ENCODE data around the gene ANKS1B.
"Not testable (repeated sequence)": the region's sequence is repeated elsewhere in the genome, so short reads cannot be mapped to it uniquely, and the experiment has no call there.

The ANKS1B gene

GRCh38 chr12:99984271-99985128, at the start of gene ANKS1B:
Gene ANKS1B (minus strand): TSS chr12:99984936. CDS start chr12:99984237, 699 bp downstream.
- no peak for DNase-seq (ENCODE audit: low spot score)

DNA sequence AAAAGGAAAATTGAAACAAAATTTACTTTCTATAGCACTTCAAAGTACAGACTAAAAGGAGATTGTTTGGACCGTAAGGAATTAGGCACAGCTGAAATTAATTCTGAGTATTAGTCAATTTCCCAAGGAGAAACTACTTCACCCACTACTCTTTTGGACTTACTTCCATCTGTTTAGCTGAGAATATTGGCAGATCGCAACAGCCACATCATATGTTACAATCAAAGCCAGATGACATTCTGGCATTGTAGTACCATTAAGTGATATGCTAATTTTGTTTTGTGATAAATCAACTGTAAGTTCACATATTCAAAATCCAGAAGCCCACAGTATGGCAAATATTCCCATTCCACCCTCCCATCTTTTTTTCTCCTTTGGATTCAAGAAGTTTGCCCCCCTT, 47.1 kb upstream of the ANKS1B start:
- DNase-seq (ENCODE audit: low spot score): no peak

- DNase-seq (ENCODE audit: low spot score): no peak
Observed at GRCh38 chr12:100027671-100028070, 42.9 kb upstream of the ANKS1B start.

DNA sequence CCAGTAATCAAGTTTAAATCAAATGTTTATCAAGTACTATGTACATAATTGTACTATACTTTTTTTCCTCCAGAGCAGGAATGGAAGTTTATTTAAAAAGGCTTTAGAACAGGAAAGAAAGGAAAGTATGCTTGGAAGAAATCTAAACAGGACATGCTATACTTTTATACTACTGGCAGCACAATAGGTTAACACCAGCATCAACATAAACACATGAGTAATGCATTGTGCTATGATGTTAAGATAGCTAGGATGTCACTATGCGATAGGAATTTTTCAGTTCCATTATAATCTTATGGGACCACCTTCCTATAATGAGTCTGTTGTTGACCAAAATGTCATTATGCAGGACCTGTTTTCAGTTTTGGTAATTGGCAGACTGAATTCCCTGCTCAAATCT, 41.5 kb upstream of the ANKS1B start:
- DNase-seq (ENCODE audit: low spot score): no peak

DNA sequence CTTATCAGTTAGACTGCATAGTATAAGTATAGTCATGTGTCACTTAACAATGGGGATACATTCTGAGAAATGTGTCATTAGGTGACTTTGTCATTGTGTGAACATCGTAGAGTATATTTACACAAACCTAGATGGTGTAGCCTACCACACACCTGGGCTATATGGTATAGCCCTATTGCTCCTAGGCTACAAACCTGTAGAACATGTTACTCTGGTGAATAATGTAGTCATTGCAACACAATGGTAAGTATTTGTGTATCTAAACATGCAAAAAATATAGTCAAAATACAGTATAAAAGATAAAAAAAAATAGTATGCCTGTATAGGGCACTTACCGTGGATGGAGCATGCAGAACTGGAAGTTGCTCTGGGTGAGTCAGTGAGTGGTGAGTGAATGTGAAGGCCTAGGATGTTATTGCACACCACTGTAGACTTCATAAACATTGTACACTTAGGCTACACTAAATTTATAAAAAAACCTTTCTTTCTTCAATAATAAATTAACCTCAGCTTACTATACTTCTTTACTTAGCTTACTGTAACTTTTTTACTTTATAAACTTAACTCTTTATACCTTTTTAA, 40.3 kb upstream of the ANKS1B start:
- no peak for DNase-seq (ENCODE audit: low spot score)

- DNase-seq (ENCODE audit: low spot score): no peak
Observed at GRCh38 chr12:100020370-100020769, 35.6 kb upstream of the ANKS1B start.

GRCh38 chr12:100017056-100017455, 32.3 kb upstream of the ANKS1B start:
- no peak for DNase-seq (ENCODE audit: low spot score)

DNA sequence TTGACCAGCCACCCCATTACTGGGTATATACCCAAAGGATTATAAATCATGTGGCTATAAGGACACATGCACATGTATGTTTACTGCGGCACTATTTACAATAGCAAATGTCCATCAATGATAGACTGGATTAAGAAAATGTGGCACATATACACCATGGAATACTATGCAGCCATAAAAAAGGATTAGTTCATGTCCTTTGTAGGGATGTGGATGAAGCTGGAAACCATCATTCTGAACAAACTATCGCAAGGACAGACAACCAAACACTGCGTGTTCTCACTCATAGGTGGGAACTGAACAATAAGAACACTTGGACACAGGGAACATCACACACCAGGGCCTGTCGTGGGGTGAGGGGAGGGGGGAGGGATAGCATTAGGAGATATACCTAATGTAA, 31.6 kb upstream of the ANKS1B start:
- DNase-seq (ENCODE audit: low spot score): not testable (repeated sequence)

GRCh38 chr12:100005846-100006245, 21.1 kb upstream of the ANKS1B start:
- not testable (repeated sequence) for DNase-seq (ENCODE audit: low spot score)

DNA sequence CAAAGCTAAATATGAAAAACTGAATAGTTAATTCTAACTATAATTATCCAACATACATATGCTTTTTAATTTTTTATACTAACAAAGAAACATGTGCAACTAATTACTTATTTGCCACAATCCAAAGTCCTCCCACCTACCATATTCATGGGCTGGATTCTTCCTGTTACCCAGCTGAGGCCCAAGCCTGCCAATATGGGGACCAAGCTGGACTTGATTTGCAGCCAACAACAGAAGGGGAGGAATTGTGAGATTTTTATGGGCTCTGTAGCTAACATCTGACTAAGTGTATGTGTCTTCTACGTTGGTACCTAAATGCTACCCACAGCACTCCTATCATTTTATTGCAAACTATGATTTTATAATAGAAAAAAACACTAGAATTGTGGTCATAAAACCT, 13.1 kb upstream of the ANKS1B start:
- DNase-seq (ENCODE audit: low spot score): no peak

DNA sequence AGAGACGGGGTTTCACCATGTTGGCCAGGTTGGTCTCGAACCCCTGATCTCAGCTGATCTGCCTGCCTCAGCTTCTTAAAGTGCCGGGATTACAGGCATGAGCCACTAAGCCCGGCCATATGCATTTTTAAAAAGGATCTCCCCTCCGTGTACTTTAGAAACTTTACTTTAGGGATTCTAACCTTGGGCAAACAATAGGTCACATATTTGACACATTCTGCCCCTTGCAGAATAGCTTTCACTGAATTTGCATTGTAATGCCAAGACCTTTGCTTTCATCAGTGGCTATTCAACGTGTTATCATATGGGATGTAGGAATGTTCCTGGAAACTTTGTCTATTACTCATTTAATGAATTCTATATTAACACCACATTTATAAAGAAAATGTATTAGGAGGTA, 11.4 kb upstream of the ANKS1B start:
- DNase-seq (ENCODE audit: low spot score): no peak

- DNase-seq (ENCODE audit: low spot score): no peak
Observed at GRCh38 chr12:99985631-99986030, 895 bp upstream of the ANKS1B start.

DNA sequence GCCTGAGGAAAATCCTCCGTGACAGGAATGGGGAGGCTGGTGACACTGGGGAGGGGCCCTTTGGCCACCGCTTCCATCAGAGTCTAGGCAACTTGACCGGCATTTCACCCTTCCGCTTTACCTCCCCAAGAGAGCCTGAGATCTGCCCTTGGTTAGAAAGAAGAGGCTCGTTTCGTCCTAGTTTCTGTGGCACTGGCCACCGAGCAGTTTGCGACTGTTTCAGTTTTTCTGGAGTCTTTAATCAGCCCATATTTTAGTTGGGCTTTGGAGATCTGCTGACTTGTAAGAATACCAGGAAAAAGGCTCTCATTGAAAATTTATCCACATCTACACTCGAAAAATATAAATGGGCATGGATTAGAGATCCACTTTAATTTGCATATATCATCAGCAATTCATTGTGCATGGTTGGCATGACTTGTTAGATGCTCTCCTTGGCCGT, 414 bp upstream of the ANKS1B start:
- no peak for DNase-seq (ENCODE audit: low spot score)

DNA sequence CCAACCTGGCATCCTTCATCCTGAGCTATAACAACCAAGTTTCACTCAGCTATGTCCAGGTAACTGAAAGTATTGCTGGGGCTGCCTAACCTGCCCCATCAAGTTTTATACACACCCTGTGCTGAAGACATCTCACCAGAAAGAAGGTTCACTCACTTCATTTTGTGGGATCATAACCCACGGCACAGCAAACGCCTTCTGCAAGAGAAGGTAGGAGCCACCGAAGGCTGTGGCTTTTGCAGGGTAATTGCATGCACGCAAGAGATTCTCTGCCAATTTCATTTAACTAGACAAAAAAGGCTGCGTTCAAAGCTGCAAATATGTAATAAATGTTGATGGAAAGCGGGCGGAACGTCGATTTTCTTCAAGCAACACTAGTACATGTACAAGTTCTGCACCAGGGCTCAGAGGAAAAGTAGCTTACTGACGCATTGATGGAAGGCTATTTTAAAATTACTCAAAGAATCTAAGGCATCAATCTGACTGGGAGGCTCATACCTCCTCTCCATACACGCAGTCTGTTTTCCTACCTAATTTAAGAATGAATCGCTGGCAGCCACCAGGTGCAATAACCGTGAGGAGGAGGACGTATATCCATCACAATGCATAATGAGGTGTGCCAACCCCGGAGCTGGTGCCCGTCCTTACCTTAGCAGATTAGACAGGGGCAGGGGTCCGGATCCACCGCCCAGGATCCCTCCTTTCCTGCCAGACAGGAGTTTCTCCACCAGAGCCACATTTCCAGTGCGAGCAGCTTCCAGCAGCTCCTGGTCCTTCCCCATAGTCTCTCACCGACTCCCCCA, 1.1 kb downstream of the ANKS1B start:
- no peak for DNase-seq (ENCODE audit: low spot score)

DNA sequence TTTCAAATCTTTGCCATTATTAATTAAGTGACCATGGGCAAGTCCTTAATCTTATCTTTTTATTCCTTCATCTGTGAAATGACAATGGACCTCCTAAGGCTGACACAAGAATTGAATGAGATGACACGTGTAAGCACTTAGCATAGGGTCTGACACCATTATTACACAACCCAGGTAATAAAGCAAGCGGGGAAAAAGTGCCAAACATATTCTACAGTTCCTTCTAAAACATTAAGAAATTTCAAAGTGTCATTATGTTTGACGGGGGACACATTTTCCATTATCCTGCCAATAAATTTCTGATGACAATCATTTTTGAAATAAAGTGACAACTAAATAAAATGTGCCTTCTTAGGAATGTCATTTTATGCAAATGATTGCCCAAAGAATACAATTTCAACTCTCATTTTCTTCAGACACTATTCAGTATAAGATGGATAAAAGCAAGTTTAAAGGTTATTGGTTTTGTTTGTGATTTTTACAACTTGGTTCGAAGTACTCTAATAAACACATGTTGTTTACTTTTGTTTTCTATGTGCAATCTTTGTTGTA, 3.0 kb downstream of the ANKS1B start:
- DNase-seq (ENCODE audit: low spot score): no peak

DNA sequence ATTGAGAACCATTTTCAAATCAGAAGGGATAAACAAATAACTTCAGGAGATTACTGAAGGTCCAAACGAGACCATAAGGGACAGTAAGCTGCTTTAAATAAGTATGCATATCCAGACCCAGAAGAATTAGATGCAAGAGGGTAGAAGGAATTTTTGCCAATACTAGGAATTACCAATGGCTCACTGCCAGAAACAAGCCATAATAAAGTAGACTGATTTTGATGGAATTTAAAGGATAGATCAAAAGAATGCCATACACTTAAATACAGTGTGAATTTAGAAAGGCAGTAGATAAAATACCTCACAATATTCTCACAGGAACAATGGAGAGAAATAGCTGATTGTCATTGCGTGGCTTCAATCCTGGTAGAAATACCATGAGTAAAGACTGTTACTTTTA, 5.3 kb downstream of the ANKS1B start:
- no peak for DNase-seq (ENCODE audit: low spot score)

- DNase-seq (ENCODE audit: low spot score): no peak
Observed at GRCh38 chr12:99978152-99978551, 6.6 kb downstream of the ANKS1B start.

- DNase-seq (ENCODE audit: low spot score): no peak
Observed at GRCh38 chr12:99977550-99977949, 7.2 kb downstream of the ANKS1B start.

GRCh38 chr12:99976762-99977161, 8.0 kb downstream of the ANKS1B start:
- no peak for DNase-seq (ENCODE audit: low spot score)

DNA sequence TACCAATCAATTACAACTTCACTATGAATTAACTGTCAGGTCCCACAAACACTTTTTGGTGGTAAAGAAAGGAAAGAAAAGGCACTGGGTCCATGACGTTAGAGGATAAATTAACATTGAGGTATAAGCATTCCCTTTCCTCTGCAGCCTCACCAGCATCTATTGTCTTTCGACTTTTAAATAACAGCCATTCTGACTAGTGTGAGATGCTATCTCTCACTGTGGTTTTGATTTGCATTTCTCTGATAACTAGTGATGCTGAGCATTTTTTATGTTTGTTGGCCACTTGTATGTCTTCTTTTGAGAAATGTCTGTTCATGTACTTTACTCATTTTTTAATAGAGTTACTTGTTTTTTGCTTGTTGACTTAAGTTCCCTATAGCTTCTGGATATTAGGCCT, 9.4 kb downstream of the ANKS1B start:
- no peak for DNase-seq (ENCODE audit: low spot score)

DNA sequence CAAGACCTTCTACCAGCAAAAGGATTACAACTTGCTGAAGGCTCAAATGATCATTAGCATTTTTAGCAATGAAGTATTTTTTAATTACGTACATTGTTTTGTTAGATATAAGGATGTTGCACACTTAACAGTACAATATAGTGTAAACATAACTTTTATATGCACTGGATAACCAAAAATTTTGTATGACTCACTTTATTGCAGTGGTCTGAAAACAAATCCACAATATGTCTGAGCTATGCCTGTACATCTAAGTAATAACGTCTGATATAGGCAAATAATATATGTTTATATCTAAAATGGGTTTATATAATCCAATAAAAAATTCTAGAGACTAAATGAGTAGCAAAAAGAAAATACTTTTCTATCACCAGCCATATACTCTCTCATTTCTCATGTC, 10.6 kb downstream of the ANKS1B start:
- no peak for DNase-seq (ENCODE audit: low spot score)

- no peak for DNase-seq (ENCODE audit: low spot score)
Observed at GRCh38 chr12:99966429-99966828, 18.3 kb downstream of the ANKS1B start.

DNA sequence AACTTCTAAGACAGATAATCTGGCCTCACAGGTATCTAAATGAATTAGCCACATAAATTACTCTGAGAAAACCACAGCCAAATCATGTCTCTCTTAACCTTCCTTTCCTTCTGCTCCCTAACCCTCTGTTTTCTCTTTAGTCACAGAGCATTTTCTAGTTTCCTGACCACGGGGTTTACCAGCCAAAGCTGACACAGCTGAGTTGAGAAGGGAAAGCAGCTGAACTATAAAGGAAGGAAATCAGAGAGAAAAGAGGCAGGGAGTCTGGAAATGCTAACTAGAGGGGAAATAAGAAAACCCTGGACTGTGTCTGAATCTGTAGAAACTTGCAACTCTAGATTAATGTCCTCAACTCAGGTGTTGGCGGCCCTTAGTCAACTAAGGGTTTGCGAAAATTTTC, 24.4 kb downstream of the ANKS1B start:
- DNase-seq (ENCODE audit: low spot score): no peak

Data from CD4-positive, alpha-beta T cell treated with Interleukin-15 for 4 hours (primary cell).